Panc1 (cell line): Measurements from ENCODE around the gene HSF2BP. TPM values are rescaled to one million over a fixed set of nuclear protein-coding genes. Genes with fewer than 3 reads are reported as not detected.

Experiments
- ATAC-seq: fragments of 200-7000 bp; cut with Tn5 transposase; 2 replicates; pipeline ENCODE4 v1.9.1; 2020; ENCODE audit warnings: mild to moderate bottlenecking, moderate library complexity
- BruUV-seq: library from RNA; stranded (reverse); fragments of 400-500 nt; replicated peaks from 2 replicates; lab custom pipeline; 2021; lab: Mats Ljungman, UMichigan
- CTCF ChIA-PET: fragments of 300-600 bp; sonication (Branson Sonifier 250); formaldehyde crosslinking; loops from one replicate; lab custom pipeline; 2022; ENCODE audit warnings: antibody characterized with exemption; lab: Charles Lee
- POLR2A ChIA-PET: fragments of 300-600 bp; sonication (Branson Sonifier 250); formaldehyde crosslinking; loops from one replicate; lab custom pipeline; 2022; ENCODE audit warnings: antibody characterized with exemption; lab: Charles Lee
- DNase-seq: peaks from one replicate; pipeline ENCODE4 v3.0.0-alpha.2; 2010; ENCODE audit warnings: low read depth, low spot score
- H3K27ac ChIP-seq: 2 replicates; pipeline ENCODE4 v1.5.1; 2011; ENCODE audit warnings: mild to moderate bottlenecking, low read length, inconsistent platforms
- H3K27me3 ChIP-seq: fragments of 200-500 bp; sonication (Bioruptor generic); 2 replicates; pipeline ENCODE4 v1.6.0; 2014; ENCODE audit warnings: low read length, inconsistent platforms; ENCODE audit not compliant: control insufficient read depth, insufficient read depth
- H3K36me3 ChIP-seq: fragments of 200-500 bp; sonication (Bioruptor generic); 2 replicates; pipeline ENCODE4 v1.5.1; 2014; ENCODE audit warnings: inconsistent platforms, mild to moderate bottlenecking, low read length, moderate library complexity; ENCODE audit not compliant: control insufficient read depth, insufficient read depth
- H3K4me1 ChIP-seq: 2 replicates; pipeline ENCODE4 v1.5.1; 2011; ENCODE audit warnings: inconsistent platforms, mild to moderate bottlenecking, low read length, moderate library complexity; ENCODE audit not compliant: control insufficient read depth, insufficient read depth
- H3K4me3 ChIP-seq, 2 experiments: 2 replicates each; pipeline ENCODE4 v1.5.1; 2011 to 2012; ENCODE audit warnings: low read depth in 2 of 2, low read length in 2 of 2, mild to moderate bottlenecking in 2 of 2, inconsistent platforms in 1 of 2, moderate library complexity in 1 of 2
- H3K9me3 ChIP-seq: fragments of 200-500 bp; sonication (Bioruptor generic); 2 replicates; pipeline ENCODE4 v1.5.1; 2014; ENCODE audit warnings: low read depth, mild to moderate bottlenecking, inconsistent platforms, low read length, moderate library complexity; ENCODE audit not compliant: control insufficient read depth, insufficient read depth
- CTCF ChIP-seq: fragments of 450-650 bp; IDR thresholded peaks from 2 replicates; pipeline ENCODE4 v1.5.1; 2017; ENCODE audit warnings: mild to moderate bottlenecking
- POLR2AphosphoS5 ChIP-seq: IDR thresholded peaks from 2 replicates; pipeline ENCODE4 v1.6.1; 2012; ENCODE audit warnings: mild to moderate bottlenecking, low read depth, low read length, moderate library complexity
- REST ChIP-seq, 2 experiments: IDR thresholded peaks; 2 replicates each; pipeline ENCODE4 v1.6.1; 2011 to 2012; ENCODE audit warnings: low read depth in 2 of 2, control low read depth in 1 of 2, low read length in 1 of 2, mild to moderate bottlenecking in 1 of 2, moderate library complexity in 1 of 2; ENCODE audit not compliant: insufficient read depth in 1 of 2
- SIN3A ChIP-seq: IDR thresholded peaks from 2 replicates; pipeline ENCODE4 v1.6.1; 2012; ENCODE audit warnings: low read depth, mild to moderate bottlenecking, low read length, moderate library complexity, borderline replicate concordance; ENCODE audit not compliant: insufficient read depth
- TCF7L2 ChIP-seq: IDR thresholded peaks from 2 replicates; pipeline ENCODE4 v1.6.1; 2011; ENCODE audit warnings: mild to moderate bottlenecking, low read depth, low read length, inconsistent platforms
- in situ Hi-C: cut with HindIII; loops from 2 replicates; pipeline ENCODE4 v1.10.0; 2016; ENCODE audit warnings: low sequenced_read_pairs, low pct_unique_long_range_greater_than_20kb
- intact Hi-C: fragments of 100-400 bp; cut with micrococcal nuclease; formaldehyde crosslinking; loops from one replicate; pipeline ENCODE4 v1.10.0; 2022; ENCODE audit not compliant: unreplicated experiment
- total RNA-seq: library from RNA; stranded (reverse); gene quantifications from one replicate; pipeline ENCODE4 v1.2.1, GENCODE V29; 2021; ENCODE audit not compliant: unreplicated experiment

HSF2BP gene
- total RNA-seq, 1 experiment from 2014 or later: 4.2 TPM

- Histone ChIP-seq H3K9me3 (no peaks in the 10 kb centered on the region), H3K4me3 (no peak overlapping the region), H3K4me1 (peaks cover 9% of the 10 kb centered on the region), H3K27ac (no peak overlapping the region), H3K27me3 (no peaks in the 10 kb centered on the region), H3K36me3 (no peaks in the 10 kb centered on the region)
- ChIA-PET POLR2A (no interaction called here), CTCF (interaction anchor here (0.6 kb wide), 1 partner anchor 95 kb away, joined by 3 read pairs; no protein-coding TSS in a partner anchor)
- no peak for TF ChIP-seq REST (IDR thresholded peaks at IDR 0.05; ENCODE audit: insufficient read depth in 1 of 2, low read depth in 2 of 2, low read length in 1 of 2)
- no peak for TF ChIP-seq POLR2AphosphoS5
- TF ChIP-seq TCF7L2: no peak
- no peak for TF ChIP-seq CTCF
- no peak for TF ChIP-seq SIN3A
- in situ Hi-C loops (no loop called here), intact Hi-C loops (no loop called here)
- DNase-seq: no peak
- no peak for ATAC-seq
- no TSS peak for BruUV-seq
Measured at GRCh38 chr21:43707462-43707861, 48.2 kb upstream of the HSF2BP start.

- no peak overlapping the region for H3K4me3 ChIP-seq
- H3K9me3 ChIP-seq: no peaks in the 10 kb centered on the region
- in situ Hi-C loops (no loop called here), intact Hi-C loops (no loop called here)
- no peaks in the 10 kb centered on the region for H3K4me1 ChIP-seq
- ChIA-PET CTCF (no interaction called here), POLR2A (no interaction called here)
- no TSS peak for BruUV-seq
- ATAC-seq: 0 out of 2 replicates have a peak, but pooled peaks have one; percentile 19
- no peaks in the 10 kb centered on the region for H3K27me3 ChIP-seq
- no peaks in the 10 kb centered on the region for H3K36me3 ChIP-seq
- H3K27ac ChIP-seq: no peak overlapping the region
- no peak for TF ChIP-seq POLR2AphosphoS5
- TF ChIP-seq TCF7L2: no peak
- TF ChIP-seq SIN3A: no peak
- no peak for TF ChIP-seq CTCF
- no peak for TF ChIP-seq REST (IDR thresholded peaks at IDR 0.05; ENCODE audit: insufficient read depth in 1 of 2, low read depth in 2 of 2, low read length in 1 of 2)
- no peak for DNase-seq
Measured at GRCh38 chr21:43703035-43703880, 44.0 kb upstream of the HSF2BP start.
